HG03521 (cell line): ENCODE measurements around the gene IPO9.

ENCODE experiments used
- ATAC-seq: cut with Tn5 transposase; IDR thresholded peaks from one replicate; pipeline ENCODE4 v1.9.1; 2021; ENCODE audit warnings: mild to moderate bottlenecking, moderate library complexity; ENCODE audit not compliant: unreplicated experiment

Gene IPO9

DNA sequence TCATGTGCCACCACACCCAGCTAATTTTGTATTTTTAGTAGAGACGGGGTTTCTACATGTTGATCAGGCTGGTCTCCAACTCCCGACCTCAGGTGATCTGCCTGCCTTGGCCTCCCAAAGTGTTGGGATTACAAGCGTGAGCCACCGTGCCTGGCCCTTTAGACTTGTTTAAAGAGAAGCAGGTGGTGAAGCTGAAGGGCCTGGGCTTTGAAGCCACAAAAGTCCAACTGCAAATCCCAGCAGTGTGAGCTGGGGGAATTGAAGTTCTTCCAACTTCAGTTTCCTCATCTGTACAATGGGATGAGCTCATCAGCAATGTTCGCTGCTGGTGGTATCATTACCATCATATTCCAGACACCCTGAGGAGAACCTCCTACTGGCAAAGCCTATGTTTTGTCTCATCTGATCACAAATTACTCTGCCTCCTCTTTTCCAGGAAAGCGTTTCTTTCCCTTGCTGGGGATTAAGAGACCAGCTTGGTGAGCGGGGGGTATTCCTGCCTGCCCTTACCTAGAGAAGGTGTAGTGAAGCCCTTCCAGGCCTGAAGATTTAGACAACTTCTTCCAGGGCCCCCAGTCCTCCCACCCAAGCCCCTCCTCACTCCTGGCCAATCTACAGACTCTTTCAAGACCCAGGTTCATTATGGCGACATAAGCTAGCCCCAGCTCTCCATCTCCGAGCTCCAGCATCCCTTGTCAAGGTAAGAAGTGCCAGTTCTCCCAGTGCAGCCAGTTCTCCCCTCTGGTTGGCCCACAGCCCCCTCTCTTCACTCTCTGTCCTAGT lies 57.3 kb downstream of the IPO9 start:
- ATAC-seq, result no peak

GRCh38 chr1:201887116-201887866 lies 58.3 kb downstream of the IPO9 start:
- no peak for ATAC-seq

GRCh38 chr1:201888282-201889089 lies 59.5 kb downstream of the IPO9 start, which contains the start of gene SHISA4:
Gene SHISA4 (plus strand): TSS chr1:201888898. CDS start chr1:201888995, 97 bp downstream.
- ATAC-seq, result no peak

- ATAC-seq, result no peak
Observed at GRCh38 chr1:201889090-201889968, 60.4 kb downstream of the IPO9 start.

DNA sequence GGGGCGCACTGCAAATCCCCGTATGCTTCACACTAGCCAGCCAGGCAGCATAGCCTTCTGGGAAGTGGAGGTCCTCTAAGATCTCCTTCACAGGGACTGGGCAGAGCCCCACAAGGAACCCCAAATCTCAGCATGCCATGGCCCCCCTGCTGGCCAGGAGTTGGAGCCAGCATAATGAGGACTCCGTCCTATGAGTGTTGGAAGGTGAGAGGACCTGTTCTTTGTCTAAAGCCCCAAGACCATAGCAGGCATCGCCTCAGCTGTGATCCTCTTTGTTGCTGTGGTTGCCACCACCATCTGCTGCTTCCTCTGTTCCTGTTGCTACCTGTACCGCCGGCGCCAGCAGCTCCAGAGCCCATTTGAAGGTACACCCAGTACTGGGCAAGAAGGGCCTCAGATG lies 61.3 kb downstream of the IPO9 start:
- ATAC-seq, result no peak

- ATAC-seq, result no peak
Observed at GRCh38 chr1:201890806-201891450, 62.0 kb downstream of the IPO9 start.

DNA sequence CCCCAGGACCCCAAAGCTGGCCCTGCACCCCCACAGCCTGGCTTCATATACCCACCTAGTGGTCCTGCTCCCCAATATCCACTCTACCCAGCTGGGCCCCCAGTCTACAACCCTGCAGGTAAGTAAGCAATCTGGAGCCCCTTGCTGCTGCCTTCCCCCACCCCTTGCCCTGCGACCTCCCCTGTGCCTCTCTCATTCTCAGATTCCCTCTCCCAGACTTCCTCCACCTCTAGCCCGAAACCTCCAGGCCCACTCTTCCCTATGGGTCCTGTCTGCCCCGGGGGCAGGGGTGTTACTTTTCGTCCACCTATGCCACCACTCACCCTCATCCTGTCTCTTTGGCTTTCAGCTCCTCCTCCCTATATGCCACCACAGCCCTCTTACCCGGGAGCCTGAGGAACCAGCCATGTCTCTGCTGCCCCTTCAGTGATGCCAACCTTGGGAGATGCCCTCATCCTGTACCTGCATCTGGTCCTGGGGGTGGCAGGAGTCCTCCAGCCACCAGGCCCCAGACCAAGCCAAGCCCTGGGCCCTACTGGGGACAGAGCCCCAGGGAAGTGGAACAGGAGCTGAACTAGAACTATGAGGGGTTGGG lies 62.6 kb downstream of the IPO9 start:
- no peak for ATAC-seq

- no peak for ATAC-seq
Observed at GRCh38 chr1:201892211-201892610, 63.3 kb downstream of the IPO9 start.

GRCh38 chr1:201893431-201893830 lies 64.5 kb downstream of the IPO9 start:
- no peak for ATAC-seq

GRCh38 chr1:201894343-201895119 lies 65.6 kb downstream of the IPO9 start:
- no peak for ATAC-seq

- no peak for ATAC-seq
Observed at GRCh38 chr1:201895120-201895665, 66.2 kb downstream of the IPO9 start.

- peak; percentile 70 for ATAC-seq
Observed at GRCh38 chr1:201895913-201896807, 67.2 kb downstream of the IPO9 start.

DNA sequence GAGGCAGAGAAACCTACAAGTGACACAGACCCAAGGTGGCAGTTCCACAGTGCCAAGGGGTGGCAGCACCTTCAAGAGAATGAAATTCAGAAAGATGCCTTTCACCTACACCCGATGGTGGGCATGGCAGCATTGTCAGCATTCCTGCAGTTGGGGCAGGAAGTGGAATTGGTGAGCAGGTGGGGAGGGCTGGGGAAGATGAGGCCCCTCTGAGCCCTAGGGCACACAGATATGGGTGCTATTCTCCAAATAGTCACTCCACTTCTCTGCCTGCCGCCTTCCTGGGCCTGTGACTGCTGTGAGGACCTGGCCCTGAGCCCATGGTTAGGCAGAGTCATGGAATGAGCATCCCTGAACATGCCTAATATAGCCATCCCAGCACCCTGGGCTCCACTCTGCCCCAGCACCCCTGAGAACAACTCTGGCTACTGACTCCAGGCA lies 68.0 kb downstream of the IPO9 start:
- ATAC-seq, result no peak

DNA sequence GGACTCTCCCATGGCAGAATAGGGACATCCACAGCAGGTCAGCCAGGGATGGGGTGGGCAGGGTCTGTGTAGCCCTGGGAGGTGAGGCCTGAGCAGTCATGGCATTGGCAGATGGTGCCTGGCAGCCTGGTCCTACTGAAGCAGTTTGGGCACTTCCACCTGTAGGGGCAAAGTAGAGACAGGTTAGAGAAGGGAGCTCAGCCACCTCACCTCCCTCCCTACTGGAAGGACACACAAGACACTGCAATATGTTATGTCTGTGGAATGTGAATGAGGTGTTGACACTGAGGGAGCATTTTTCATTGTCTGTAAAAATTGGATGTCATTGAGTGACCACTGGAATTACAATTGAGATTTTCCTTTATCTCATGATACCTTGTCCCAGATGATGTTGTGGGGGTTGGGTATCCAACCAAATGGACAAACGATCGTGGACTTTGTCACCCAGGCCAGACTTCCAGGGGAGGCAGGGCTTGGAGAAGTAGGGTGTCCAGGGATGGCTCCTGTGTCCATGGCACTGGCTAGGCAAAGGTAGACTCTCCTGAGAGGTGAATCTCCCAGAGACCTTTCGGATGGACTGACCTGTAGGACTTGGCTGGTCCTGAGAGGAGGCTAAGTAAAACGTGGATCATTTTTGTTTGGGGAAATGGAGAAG lies 69.4 kb downstream of the IPO9 start:
- no peak for ATAC-seq

DNA sequence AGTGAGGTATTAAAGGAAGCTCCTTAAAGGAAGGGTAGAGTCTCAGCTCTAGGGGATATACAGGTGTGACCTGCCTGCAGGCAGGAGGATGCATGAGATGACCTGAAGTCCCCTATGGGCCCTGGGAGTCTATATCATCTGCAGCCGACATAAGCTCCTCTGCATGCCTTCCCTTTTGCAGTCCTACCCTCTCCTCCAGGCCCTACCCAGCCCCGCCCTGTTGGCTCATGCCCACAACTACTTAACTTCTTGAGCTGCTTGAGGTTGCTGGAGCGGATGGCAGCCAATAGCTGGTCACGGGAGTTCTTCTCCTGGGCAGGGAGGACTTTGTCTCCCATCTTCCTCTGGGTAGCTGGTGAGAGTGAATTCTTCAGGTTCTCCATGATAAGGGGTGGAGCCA lies 70.0 kb downstream of the IPO9 start:
- ATAC-seq, result no peak

DNA sequence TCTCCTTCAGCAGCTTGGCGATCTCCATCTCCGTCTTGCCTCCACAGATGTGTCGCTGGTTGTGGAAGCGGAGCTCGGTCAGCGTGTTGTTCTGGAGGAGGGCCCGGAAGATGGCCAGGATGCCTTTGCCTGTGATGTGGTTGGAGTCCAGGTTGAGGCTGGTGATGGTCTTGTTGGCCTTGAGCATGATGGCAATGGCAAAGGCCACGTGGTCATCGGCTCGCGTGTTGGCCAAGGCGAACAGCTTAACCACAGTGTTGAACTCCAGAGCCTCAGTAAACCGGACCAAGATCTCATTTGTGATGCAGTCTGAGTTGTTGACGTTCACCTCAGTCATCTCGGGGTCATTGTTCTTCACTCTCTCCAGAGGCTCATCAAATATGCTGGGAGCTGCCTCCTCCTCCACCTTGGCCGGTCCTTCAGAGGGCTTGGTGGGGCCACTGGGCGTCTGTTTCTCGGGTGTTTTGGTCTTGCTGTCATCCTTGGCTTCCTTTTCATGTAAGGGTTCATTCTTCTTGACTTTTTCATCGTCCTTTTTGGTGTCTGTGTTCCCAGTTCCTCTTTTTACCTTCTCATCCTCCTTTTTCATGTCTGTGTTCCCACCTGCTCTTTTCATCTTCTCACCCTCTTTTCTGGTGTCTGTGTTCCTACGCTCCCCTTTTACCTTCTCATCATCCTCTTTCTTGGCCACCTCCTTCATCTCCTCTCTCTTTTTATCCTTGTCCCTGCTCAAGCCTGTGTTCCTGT lies 70.9 kb downstream of the IPO9 start:
- ATAC-seq, result no peak
